IPS-11a (cell line): ENCODE results near the gene PHAF1.
A peak's percentile ranks its signal among the peaks of the same experiment; 100 is the strongest.

Experiments used
- H3K4me3 ChIP-seq: one replicate; pipeline ENCODE4 v1.5.1; 2013; ENCODE audit warnings: low read depth, low read length, control low read depth

The PHAF1 gene

DNA sequence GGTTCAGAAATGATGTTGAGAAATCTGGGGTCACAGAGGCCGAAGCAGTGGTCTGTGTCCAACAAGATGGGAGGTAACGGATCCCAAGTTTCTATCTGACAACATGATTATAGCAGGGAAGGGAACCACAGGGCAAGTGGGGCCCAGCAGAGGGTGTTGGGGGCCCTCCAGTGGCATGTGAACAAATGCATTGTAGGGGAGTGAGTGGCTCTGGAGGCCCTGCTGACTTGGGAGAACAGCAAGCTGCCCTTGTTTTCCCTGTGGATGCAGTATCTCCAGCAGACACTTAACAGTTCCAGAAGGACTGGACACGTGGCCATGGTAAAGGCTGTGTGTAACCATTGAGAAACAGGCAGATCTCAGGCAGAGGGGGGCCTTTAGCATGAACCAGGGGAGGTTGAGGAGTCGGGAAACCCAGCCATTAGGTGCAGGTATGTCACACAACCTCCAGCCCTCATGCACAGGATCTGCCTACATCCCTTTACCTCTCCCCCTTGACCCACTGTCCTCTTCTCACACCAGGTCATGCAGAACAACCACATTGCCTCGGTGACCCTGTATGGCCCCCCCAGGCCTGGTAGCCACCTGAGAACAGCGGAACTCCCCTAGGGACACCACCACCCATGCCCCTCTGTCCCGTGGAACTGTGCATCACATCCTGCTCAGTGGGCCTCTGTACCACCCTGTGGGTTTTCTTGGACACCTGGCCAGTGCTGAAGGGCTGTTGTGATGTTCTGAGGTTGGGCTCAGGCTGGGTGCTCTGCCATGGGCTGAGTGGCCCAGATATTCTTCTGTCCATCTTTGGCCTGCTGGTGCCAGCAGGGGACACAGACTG lies 37.0 kb downstream of the PHAF1 start:
- H3K4me3 ChIP-seq = no peak overlapping the region

DNA sequence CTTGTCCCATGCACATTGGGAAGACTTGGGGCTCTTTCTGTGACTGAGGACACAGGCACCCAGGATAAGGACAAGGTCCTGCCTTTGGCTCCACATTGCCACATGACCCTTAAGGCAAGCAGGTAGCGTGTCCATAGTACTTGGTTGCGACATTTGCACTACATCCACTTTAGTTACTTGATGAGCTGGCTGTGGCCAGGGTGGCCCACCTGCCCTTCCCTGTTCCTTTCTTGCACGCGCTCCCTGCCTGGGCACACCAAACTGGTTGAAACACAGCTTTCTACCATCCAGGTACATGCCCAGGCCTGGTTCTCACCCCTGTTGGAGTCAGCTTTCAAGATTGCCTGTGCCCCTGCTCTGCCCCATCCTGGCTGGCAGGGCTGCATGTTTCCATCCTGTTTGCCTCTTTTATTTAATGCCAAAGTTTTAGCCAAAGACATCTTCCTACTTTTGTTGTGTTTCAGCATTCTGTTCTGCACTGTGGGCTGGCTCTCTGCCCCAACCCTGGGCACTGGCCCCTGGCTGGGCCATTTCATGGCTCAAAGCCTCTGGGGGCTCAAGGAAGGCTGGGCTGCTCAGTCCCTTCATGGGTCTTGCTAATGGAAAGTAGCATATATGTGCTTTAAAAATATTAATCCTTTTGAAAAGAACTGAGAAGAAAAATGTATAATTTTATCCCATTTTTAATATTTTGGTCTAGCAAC lies 37.8 kb downstream of the PHAF1 start:
- H3K4me3 ChIP-seq = no peak overlapping the region

DNA sequence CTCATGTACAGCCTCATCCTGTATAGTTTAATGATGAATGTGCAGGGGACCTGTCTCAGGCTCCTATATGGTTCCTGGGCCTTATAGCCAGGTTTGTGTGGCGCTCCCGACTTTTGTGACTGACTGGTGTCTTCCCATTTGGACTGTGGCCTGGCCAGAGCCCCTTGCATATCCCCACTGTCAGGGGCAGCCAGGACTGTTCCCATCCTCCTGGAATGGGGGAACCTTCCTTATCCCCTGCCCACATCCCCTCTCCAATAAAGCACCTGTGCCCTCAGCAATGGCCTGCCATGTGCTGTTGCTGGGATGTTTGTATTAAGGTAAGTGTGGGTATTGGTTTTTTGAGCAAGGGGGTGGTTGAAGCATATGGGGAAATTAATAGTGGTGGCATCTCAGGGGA lies 38.5 kb downstream of the PHAF1 start:
- no peak overlapping the region for H3K4me3 ChIP-seq

DNA sequence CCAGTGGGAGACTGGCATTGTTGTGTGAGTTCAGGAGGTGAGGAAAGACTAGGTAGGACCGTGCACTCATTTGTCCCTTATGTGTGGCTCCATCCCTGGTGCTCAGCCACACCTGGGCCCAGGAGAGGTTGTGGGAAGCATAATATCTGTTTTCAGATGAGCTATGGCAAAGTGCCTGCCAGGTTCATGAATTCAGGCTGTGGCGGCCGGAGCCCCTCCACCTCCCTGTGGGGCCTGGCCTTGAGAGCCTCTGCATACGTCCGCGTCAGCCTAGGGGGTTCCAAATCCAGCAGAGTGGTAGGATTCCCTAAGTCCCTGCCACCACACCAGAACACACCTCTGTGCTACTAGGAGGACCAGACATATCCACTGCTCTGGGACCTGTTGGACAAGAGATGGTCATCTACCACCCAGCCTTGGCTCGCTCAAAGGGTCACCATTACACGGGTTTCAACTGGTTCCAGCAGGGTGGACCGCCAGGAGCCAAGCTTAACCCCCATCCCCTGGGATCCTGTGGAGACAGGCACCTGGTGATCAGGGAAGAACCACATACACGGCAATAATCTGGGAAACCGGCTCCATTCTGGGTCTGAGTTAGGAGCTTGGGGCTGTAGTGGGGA lies 39.0 kb downstream of the PHAF1 start:
- H3K4me3 ChIP-seq = no peak overlapping the region

DNA sequence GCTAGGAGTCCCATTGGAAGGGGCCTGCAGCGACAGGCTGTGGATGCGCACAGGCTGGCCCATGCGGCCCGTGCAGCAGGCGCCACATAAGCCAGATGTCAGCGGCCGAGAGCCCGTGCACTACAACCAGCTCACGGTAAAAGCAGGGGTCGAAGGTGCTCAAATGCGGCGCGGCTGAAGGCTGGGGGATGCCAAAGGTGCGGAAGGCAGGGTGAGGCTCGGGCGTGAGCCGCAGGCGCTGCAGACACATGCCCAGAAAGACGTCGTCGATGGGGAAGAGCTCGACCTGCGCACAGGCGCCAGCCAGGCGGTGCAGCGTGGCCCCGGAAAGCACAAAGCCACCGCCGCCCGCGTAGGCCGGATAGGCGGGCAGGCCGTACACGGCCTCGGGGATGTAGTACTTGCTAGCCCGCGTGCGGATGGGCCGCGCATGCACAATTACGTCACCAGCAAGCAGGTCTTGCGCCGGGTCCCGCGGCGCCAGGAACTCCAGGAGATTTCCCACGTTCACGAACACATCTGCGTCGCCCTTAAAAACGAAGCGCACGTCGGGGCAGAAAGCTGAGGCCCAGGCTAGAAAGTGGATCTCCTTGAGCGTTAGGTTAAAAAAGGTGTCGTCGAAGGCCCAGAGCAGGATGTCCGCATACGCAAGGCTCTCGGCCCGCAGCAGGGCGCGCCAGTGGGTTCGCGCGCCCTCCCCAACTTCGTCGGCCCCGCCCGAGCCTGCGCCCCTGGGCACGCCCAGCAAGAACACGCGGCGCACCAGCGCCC lies 39.7 kb downstream of the PHAF1 start:
- H3K4me3 ChIP-seq = peak overlapping the region; percentile 54

DNA sequence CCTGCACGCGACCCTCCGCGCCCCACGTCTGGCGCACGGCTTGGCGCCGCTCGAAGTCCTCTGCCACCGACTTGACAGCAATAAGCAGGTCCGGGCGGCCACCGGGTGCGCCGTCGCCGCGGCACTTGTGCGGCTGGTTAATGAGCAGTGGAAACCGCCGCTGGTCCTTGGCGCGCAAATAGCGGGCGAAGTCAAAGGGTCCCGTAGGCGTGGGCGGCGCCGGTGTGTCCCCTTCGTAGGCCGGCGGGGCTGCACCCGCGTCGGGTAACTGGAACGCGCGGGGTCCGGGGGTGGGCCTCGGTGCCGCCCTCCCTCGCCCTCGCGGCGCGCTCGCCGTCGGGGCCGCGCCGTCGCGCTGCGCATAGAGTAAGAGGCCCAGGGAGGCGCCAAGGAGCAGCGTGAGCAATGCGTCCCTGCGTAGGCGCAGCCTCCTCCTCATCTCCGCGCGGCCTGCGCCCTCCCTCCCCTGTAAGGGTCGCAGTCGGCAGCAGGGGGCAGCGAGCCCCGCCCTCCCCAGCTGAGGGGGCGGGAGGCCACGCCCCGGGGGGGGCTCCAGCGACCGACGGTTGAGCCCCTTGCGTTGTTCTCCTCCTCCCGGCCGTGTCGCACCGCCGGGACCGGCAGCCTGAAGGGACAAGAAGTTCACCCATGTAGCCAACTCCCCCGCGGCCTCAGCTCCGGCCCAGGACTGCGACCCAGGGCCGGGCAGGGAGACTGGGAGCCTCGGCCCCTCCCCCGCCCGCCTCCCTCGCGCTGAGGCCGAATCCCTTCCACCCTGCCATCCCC lies 40.5 kb downstream of the PHAF1 start:
- peak overlapping the region; percentile 54 for H3K4me3 ChIP-seq

DNA sequence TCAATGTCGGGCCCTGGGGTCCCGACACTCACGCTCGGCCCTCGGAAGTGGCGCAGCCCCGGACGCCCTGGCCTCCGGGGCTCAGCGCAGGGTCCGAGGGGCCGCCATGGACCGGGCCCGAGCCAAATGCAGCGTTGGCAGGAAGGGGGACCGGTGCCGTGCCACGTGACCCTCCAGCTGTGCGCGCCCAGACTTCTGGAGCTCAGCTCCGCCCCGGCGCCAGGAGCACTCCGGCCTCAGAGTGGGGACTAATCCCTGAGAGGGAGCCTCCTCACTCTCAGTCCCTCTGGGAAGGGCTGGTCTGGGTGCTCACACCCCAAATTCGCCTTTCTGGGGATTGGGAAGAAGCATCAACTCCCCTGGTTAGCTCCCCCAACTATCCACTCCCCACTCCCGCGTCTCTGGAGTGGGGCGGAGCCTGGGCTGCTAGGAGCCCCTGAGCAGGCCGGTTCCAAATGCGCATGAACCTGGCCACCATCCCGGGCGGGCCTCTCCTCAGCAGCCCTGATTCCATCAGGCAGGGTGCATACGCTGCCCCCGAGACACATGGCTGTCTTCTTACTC lies 41.2 kb downstream of the PHAF1 start, which contains the start of gene B3GNT9:
B3GNT9 (minus strand) TSS at position 166 of the 564 bp plus-strand sequence. CDS start 513 bp downstream, outside the sequence.
- peak within 1 kb of the TSS; percentile 54 for H3K4me3 ChIP-seq

- no peak overlapping the region for H3K4me3 ChIP-seq
Measured at GRCh38 chr16:67151431-67152097, 41.8 kb downstream of the PHAF1 start.

- no peak overlapping the region for H3K4me3 ChIP-seq
Measured at GRCh38 chr16:67154578-67155294, 45.0 kb downstream of the PHAF1 start.

DNA sequence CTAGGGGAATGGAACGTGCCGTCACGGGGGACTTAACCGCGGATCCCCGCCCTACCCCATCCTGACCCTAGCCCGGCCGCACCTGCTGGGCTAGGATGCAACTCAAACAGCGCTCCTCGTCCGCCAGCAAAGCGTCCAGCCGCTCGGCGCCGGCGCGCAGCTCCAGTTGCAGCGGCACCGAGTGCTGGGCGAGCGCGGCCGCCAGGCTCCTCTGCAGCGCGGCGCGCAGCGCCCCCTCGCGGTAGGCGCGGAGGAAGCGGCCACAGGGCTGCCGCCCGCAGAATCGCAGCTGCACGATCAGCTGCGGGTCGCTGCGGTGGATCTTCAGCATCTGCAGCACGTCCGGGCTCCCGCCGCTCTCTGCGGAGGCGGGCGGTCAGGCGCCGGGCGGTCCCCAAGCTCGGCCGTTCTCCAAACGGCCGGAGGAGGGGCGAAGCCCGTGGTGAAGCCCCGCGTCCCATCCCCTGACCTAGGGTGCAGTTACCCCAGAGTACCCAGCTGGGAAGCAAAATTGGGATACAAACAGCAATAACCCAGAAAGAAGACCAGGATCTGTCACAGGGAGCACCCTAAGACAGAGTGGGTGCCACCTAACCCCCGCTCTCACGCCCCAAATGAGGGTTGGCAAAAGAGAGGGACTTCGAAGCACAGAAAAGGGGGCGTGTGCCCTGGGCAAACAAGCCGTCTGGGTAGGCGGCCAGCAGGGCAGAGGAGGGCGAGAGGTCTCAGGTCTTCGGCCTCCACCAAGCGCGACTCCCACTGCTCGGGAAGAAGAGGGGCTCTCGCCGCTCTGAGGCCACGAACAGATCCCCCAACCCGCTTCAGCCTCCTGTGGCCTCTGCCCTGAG lies 45.8 kb downstream of the PHAF1 start:
- H3K4me3 ChIP-seq = no peak overlapping the region

DNA sequence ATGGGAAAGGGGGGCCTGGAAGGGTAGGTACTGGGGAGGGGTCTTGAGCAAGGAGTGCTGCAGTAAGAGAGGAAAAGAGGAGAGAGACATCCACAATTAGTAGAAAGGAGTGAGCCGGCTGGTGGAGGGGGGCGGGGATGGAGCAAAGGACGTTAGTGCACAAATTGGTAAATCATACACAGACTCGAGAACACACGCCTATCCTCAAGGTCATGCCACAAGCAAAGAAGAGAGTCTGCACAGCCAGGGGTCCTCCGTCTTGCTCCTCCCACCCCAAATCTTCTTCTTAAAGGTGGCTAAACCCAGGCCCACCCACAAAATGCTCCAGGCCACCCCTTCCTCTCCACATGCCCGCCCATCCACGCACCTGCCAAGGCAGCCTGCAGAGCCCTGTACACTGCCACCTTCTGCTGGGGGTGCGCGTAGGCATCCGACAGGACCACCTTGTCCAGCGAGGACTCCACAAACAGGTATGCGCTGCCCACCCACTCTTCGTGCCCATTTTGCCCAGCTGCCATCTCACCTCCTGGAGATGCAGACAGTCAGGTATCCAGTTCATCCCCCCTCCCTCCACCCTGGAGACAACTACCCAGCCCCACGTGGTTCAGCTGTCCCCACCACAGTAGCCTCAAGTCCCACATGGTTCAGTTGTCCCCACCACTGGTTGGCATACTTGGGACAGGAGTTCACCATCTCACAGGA lies 46.6 kb downstream of the PHAF1 start:
- no peak overlapping the region for H3K4me3 ChIP-seq

GRCh38 chr16:67157106-67157748 lies 47.5 kb downstream of the PHAF1 start:
- H3K4me3 ChIP-seq = no peak overlapping the region

DNA sequence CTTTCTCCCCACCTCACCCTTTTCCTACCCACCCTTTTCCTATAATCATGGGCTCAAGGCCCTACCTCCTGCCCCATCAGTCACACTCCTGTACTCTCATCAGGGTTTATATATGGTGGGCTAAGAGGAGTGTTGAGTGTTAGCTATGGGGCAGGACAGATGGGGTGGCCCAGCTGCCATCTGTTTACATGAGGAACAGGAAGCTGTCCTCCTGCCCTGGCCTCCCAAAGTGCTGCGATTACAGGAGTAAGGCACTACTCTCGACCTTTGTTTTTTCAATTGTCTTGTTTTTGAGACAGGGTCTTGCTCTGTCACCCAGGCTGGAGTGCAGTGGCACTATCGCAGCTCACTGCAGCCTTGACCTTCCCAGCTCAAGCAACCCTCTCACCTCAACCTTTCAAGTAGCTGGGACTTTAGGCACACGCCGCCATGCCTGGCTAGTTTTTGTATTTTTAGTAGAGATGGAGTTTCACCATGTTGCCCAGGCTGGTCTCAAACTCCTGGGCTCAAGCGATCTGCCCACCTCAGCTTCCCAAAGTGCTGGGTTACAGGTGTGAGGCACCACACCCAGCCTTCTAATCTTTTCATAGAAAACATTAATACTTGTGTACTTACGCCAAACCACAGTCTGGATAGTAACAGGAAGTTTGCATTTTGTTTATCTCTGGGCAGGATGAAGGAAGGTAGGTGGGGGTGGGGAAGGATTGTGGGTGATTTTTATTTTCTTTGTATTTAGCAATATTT lies 48.3 kb downstream of the PHAF1 start:
- H3K4me3 ChIP-seq = no peak overlapping the region

DNA sequence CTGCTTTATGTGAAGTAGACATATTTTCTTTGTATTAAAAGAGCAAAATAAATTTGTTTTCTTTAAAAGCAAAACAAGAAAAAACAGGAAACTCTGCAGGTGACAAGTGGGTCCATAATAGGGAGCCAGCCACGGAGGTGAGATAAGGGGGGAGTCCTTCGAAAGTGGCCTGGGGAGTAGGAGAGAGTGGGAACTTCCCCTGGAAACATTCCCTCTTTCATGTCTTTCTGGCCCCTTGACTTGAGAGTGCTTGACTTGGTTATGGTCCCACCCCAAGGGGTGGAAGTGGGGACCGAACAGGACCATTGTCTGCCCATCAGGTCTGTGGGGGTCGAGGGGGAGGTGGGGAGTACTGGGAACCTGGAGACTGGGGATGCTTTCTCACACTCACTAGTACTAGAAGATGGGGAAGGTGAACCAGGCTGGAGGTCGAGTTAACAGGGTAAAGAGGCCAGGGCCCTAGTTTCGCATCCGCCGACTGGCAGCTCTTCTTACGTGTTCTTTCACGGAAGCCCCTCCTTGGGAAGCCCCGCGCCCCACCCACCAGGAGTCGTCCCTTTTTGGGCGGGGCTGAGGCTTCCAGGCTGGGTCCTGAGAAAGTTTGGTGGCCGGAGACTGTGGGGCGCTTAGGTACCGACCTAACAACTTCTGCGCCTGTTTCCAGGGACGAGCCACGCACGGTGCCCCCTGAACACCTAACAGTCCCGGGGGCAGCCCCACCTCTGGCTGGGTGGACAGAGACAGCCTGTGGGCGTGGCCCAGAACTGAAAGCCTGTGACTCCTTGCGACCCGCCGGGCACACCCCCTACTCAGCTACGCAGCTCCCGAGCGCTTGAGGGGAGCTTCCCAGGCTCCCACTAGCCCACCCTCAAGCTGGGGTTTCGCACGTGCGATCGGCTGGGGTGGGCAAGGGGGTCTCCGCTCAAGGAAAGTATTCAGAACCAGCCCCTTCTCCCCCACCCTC lies 49.2 kb downstream of the PHAF1 start:
- peak overlapping the region; percentile 36 for H3K4me3 ChIP-seq

DNA sequence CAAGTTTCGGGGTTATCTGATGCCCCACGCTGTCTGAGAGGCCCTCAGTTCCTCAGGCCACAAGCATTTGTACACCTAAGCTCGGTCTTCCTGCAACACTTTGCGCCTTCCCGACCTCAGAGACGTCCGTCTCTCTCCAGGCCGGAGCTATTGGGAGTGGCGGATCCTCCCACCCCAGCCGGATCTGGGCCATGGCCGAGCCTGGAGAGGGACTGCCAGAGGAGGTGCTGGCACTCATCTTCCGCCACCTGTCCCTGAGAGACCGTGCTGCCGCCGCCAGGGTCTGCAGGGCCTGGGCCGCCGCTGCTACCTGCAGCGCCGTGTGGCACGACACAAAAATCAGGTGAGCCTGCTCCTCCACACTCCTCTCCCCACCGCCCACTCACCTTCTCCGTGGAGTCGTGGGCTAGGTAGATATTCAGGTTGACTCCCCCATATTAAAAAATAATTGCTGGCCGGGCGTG lies 51.9 kb downstream of the PHAF1 start:
- H3K4me3 ChIP-seq = no peak overlapping the region
